Stimulated activated CD4-positive, alpha-beta T cell treated with anti-CD3 and anti-CD28 coated beads, Interleukin-15, amount 100 ng/mL, for 1 hour (primary cell): ENCODE results near the gene TMEM45A.

Experiments used
- DNase-seq, 2 donors: peaks; one replicate each; pipeline ENCODE4 v3.0.0-alpha.2; 2020; ENCODE audit warnings: low read depth in 1 of 2, low spot score in 1 of 2

TMEM45A gene

DNA sequence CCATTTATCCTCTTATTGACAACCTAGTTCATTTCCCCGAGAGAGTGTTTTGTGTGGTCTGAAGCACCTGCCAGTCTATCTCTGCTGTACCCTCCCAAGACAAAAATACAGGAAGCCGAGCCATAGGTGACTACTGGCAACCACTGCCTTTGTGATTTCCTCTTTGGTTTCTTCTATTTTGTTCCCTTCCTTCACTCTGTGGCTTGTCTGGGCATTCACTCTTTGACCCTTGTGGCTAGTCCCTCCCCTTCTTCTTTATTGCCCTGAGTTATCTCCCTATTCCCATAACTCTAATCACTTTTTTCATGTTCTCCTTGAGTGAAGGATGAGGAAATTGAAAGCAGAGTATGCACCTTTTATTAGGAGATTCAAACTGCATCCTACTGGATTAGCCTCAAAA lies 116.9 kb downstream of the TMEM45A start, which contains the start of gene ADGRG7:
Gene ADGRG7 (plus strand): TSS at position 297 of the 400 bp plus-strand sequence. CDS start 256 bp downstream, outside the sequence.
- DNase-seq: no peak

DNA sequence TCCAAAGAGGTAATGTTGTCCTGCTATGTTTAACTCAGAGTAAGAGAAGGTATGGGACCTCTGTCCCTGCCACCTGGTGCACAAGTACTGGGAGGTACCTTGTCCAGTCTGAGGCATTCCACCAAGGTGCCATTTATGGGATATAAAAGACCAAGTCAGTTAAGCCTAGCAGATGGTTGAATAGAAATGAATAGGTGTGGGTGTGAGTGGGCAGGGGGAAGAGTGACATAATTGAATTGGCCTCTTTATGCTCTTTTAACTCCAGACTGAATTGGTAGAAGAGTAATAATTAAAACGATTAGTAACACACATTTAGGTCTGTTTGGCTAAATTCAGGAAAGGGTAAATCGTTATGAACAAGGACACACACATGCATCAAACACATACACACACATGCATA lies 117.5 kb downstream of the TMEM45A start:
- no peak for DNase-seq

DNA sequence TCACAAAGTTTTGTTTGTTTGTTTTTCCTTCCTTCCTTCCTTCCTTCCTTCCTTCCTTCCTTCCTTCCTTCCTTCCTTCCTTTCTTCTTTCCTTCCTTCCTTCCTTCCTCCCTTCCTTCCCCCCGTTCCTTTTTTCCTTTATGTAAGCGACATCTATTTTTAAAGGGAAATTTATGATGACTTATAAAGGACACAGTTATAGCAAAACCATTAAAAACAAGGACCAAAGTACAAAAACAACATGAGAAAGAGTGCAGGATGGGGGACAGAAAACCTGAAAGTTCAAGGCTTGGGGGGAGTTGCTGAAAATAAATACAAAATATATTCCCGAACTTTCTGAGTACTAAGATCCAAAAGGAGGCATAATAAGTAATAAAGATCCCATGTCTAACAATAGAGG lies 118.8 kb downstream of the TMEM45A start:
- no peak for DNase-seq

GRCh38 chr3:100613721-100614390 lies 121.4 kb downstream of the TMEM45A start:
- no peak for DNase-seq

DNA sequence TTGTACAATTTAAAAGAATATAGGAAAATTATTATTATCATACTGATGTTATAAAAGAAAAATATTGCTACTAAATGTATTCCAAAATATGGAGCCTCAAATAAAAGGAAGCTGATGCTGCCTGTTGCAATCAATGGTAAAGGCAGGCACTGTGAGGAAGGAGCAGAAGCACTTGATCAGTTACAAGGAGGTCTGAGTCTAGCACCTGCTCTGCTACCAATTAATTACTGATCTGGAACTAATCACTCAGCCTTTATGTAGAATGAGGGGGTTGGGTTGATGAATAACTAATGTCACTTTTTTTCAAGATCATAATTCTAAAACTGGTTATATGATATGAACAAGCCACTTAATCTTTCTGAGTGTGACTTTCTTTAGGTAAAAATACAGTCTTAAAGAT lies 122.5 kb downstream of the TMEM45A start:
- DNase-seq: no peak

DNA sequence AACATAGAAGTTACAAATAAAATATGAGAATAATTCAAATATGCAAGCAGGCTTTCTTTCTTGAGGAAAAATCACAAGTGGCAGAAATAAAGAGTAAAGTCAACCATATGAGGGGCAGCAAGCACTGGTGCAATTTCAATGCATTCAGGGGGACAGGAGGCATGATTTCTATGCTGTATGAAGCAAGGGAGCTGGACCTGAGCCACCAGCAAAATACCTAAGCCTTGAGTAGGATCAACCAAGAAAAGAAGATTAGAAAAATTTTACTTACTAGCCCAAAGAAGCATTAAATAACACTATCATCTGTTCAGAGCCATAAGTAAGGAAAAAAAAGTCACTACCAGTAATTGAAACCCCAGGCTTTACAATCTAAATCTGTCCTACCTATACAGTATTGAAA lies 123.3 kb downstream of the TMEM45A start:
- DNase-seq: no peak

DNA sequence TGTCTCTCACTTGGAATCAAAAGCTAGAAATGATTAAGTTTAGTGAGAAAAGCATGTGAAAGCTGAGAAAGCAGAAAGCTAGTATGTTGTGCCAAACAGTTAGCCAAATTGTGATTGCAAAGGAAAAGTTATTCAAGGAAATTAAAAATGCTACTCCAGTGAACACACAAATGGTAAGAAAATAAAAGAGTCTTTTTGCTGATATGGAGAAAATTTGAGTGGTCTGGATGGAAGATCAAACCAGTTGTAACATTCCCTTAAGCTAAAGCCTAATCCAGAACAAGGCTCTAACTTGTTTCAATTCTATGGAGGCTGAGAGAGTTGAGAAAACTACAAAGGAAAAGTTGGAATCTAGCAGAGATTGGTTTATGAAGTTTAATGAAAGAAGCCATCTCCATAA lies 128.8 kb downstream of the TMEM45A start:
- no peak for DNase-seq
